Kidney (tissue), 14 donors: Measurements from ENCODE around the gene PPP1R3G. TPM values are rescaled to one million over a fixed set of nuclear protein-coding genes. Genes with fewer than 3 reads are reported as not detected.

Experiments
- DNase-seq, 5 donors: peaks; one replicate each; pipeline ENCODE4 v3.0.0-alpha.2; 2013 to 2020
- FAIRE-seq: peaks from 2 replicates; lab custom pipeline; 2012; peaks lifted over from hg19 to GRCh38; lab: Jason Lieb, UNC
- H3K27ac ChIP-seq, 2 donors: one replicate each; pipeline ENCODE4 v1.7.0; 2013; ENCODE audit warnings: low read depth in 2 of 2, low read length in 2 of 2, inconsistent platforms in 1 of 2
- H3K27me3 ChIP-seq: one replicate; pipeline ENCODE4 v1.7.1; 2013; ENCODE audit warnings: low read length, inconsistent platforms; ENCODE audit not compliant: control insufficient read depth, insufficient read depth
- H3K36me3 ChIP-seq, 3 donors: one replicate each; pipeline versions ENCODE4 v1.7.0 to v1.7.1; 2013; ENCODE audit warnings: low read length in 3 of 3, control low read depth in 1 of 3, inconsistent platforms in 1 of 3; ENCODE audit not compliant: insufficient read depth in 3 of 3, control insufficient read depth in 2 of 3
- H3K4me1 ChIP-seq, 3 donors: one replicate each; pipeline versions ENCODE4 v1.7.0 to v1.7.1; 2013; ENCODE audit warnings: low read length in 3 of 3, inconsistent platforms in 1 of 3, low read depth in 1 of 3; ENCODE audit not compliant: control insufficient read depth in 2 of 3, insufficient read depth in 2 of 3
- H3K4me3 ChIP-seq, 3 donors: one replicate each; pipeline versions ENCODE4 v1.7.0 to v1.8.1; 2013; ENCODE audit warnings: low read length in 3 of 3, control low read depth in 1 of 3, inconsistent platforms in 1 of 3
- H3K9ac ChIP-seq, 3 donors: one replicate each; pipeline versions ENCODE4 v1.7.0 to v1.7.1; 2013; ENCODE audit warnings: low read length in 3 of 3, control low read depth in 1 of 3, inconsistent platforms in 1 of 3
- H3K9me3 ChIP-seq, 3 donors: one replicate each; pipeline versions ENCODE4 v1.7.0 to v1.7.1; 2013; ENCODE audit warnings: low read length in 3 of 3, control low read depth in 1 of 3, inconsistent platforms in 1 of 3; ENCODE audit not compliant: control insufficient read depth in 2 of 3, insufficient read depth in 1 of 3
- intact Hi-C: fragments of 100-400 bp; cut with DNase I; formaldehyde crosslinking; loops from one replicate; pipeline ENCODE4 v1.11.1; 2022
- polyA plus RNA-seq: library from polyadenylated mRNA; stranded (reverse); fragments of 350-450 nt; fragmentation: Illumina TruSeq; extraction: RNeasy Lipid Tissue Mini Kit (QIAGEN cat#74804); gene quantifications from one replicate; pipeline ENCODE4 v1.2.3, GENCODE V29; 2014; ENCODE audit warnings: low read depth, low replicate concordance; ENCODE audit not compliant: insufficient read depth
- total RNA-seq: library from RNA; stranded (reverse); fragmentation: NEBNext Ultra II Directional; extraction: Animal tissue kit (Norgen Biotek cat#: 25700); gene quantifications from one replicate; pipeline ENCODE4 v1.2.1, GENCODE V29; 2021
- TF ChIP-seq, protein P1 (sequence below): IDR thresholded peaks from 3 replicates; pipeline ENCODE4 v1.5.1; 2012; ENCODE audit warnings: mild to moderate bottlenecking, moderate library complexity, borderline replicate concordance; ENCODE audit not compliant: insufficient read depth; ENCODE audit errors: extremely low read depth
- donor health status: control.
- donor health status: control.
- donor health status: control.
- donor health status: control.
- donor health status: control.
- donor health status: DM: yes; HTN: yes; CAD: no.
- donor health status: Normal renal cell carcinoma (clear cell type).

The PPP1R3G gene
- total and polyA plus RNA-seq, 2 donors from 2014 or later = 0.49 to 1.9 TPM

- Histone ChIP-seq H3K27me3 (no peaks in the 10 kb centered on the region), H3K4me1 (no peaks in the 10 kb centered on the region), H3K4me3 (no peak overlapping the region), H3K9ac (no peak overlapping the region), H3K9me3 (no peaks in the 10 kb centered on the region), H3K27ac (no peak overlapping the region), H3K36me3 (no peaks in the 10 kb centered on the region)
- no peak for FAIRE-seq
- DNase-seq = no peak
- TF ChIP-seq, protein P1, sequence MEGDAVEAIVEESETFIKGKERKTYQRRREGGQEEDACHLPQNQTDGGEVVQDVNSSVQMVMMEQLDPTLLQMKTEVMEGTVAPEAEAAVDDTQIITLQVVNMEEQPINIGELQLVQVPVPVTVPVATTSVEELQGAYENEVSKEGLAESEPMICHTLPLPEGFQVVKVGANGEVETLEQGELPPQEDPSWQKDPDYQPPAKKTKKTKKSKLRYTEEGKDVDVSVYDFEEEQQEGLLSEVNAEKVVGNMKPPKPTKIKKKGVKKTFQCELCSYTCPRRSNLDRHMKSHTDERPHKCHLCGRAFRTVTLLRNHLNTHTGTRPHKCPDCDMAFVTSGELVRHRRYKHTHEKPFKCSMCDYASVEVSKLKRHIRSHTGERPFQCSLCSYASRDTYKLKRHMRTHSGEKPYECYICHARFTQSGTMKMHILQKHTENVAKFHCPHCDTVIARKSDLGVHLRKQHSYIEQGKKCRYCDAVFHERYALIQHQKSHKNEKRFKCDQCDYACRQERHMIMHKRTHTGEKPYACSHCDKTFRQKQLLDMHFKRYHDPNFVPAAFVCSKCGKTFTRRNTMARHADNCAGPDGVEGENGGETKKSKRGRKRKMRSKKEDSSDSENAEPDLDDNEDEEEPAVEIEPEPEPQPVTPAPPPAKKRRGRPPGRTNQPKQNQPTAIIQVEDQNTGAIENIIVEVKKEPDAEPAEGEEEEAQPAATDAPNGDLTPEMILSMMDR = no peak
- intact Hi-C loops = no loop called here
Measured at GRCh38 chr6:5104667-5105066, 19.5 kb downstream of the PPP1R3G start.

- DNase-seq (no peak), FAIRE-seq (no peak)
- no peaks in the 10 kb centered on the region for H3K27me3 ChIP-seq
- intact Hi-C loops = no loop called here
- no peak overlapping the region for H3K27ac ChIP-seq
- no peak overlapping the region for H3K9ac ChIP-seq
- H3K36me3 ChIP-seq = no peaks in the 10 kb centered on the region
- H3K9me3 ChIP-seq = no peaks in the 10 kb centered on the region
- H3K4me1 ChIP-seq = no peaks in the 10 kb centered on the region
- TF ChIP-seq, protein P1 = no peak
- H3K4me3 ChIP-seq = no peak overlapping the region
Measured at GRCh38 chr6:5105146-5105545, 20.0 kb downstream of the PPP1R3G start.

- no peak for FAIRE-seq
- H3K27ac ChIP-seq = no peak overlapping the region
- TF ChIP-seq, protein P1 = no peak
- no peaks in the 10 kb centered on the region for H3K27me3 ChIP-seq
- DNase-seq = peak in 3 of 5 donors; percentile 45 to 49 (median 46)
- H3K4me1 ChIP-seq = no peaks in the 10 kb centered on the region
- H3K4me3 ChIP-seq = no peak overlapping the region
- H3K9ac ChIP-seq = no peak overlapping the region
- intact Hi-C loops = no loop called here
- H3K36me3 ChIP-seq = peaks cover 0 to 8% (median 0%) of the 10 kb centered on the region in 3 donors
- H3K9me3 ChIP-seq = no peaks in the 10 kb centered on the region
Measured at GRCh38 chr6:5107341-5107740, 22.2 kb downstream of the PPP1R3G start.

- FAIRE-seq (no peak), DNase-seq (no peak)
- H3K4me1 ChIP-seq = no peaks in the 10 kb centered on the region
- TF ChIP-seq, protein P1 = no peak
- no peak overlapping the region for H3K4me3 ChIP-seq
- peaks cover 0 to 8% (median 0%) of the 10 kb centered on the region in 3 donors for H3K36me3 ChIP-seq
- intact Hi-C loops = no loop called here
- no peaks in the 10 kb centered on the region for H3K27me3 ChIP-seq
- no peaks in the 10 kb centered on the region for H3K9me3 ChIP-seq
- H3K27ac ChIP-seq = no peak overlapping the region
- H3K9ac ChIP-seq = no peak overlapping the region
Measured at GRCh38 chr6:5108068-5108467, 22.9 kb downstream of the PPP1R3G start.
